AG04449 (cell line): ENCODE results near the gene PTPRT.
"Not testable (repeated sequence)": the region's sequence is repeated elsewhere in the genome, so short reads cannot be mapped to it uniquely, and the experiment has no call there.

ENCODE experiments used
- CTCF ChIA-PET: fragments of 350-600 bp; formaldehyde crosslinking; extraction: SDS; loops from one replicate; lab custom pipeline; 2021; ENCODE audit warnings: antibody characterized with exemption; lab: Yijun Ruan, JAX
- POLR2A ChIA-PET: fragments of 400-600, 350-600 bp; formaldehyde crosslinking; extraction: SDS; loops from one replicate; lab custom pipeline; 2020; ENCODE audit warnings: antibody characterized with exemption, inconsistent platforms; lab: Yijun Ruan, JAX
- DNase-seq: peaks from one replicate; pipeline ENCODE4 v3.0.0-alpha.2; 2010; ENCODE audit warnings: low read depth, low spot score
- H3K4me3 ChIP-seq: 2 replicates; pipeline ENCODE4 v1.5.1; 2011; ENCODE audit warnings: low read depth, mild to moderate bottlenecking, control low read depth, low read length
- TF ChIP-seq, protein P1 (sequence below): IDR thresholded peaks from one replicate; pipeline ENCODE4 v1.5.1; 2011; ENCODE audit warnings: mild to moderate bottlenecking, moderate library complexity, low read length, control low read depth, inconsistent platforms; ENCODE audit not compliant: insufficient read depth; ENCODE audit errors: missing control alignments

Gene PTPRT

DNA sequence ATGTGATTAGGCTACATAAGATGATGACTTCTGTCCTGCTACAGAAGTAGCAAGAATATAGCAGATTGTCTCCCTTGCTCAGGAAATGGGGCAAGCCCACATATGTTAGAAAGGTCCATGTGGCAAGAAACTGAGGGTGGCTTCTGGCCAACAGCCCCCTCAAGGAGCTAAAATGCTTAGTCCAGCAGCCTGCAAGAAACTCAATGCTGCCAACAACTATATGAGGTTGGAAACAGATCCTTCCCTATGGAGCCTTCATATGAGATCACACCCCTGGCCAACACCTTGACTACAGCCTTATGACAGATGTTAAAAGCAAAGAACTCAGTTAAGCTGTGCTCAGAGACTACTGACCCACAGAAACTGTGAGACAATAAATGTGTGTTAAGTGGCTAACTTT is 22.1 kb downstream of the PTPRT start:
- CTCF ChIA-PET: no interaction called here
- DNase-seq: no peak
- TF ChIP-seq, protein P1, sequence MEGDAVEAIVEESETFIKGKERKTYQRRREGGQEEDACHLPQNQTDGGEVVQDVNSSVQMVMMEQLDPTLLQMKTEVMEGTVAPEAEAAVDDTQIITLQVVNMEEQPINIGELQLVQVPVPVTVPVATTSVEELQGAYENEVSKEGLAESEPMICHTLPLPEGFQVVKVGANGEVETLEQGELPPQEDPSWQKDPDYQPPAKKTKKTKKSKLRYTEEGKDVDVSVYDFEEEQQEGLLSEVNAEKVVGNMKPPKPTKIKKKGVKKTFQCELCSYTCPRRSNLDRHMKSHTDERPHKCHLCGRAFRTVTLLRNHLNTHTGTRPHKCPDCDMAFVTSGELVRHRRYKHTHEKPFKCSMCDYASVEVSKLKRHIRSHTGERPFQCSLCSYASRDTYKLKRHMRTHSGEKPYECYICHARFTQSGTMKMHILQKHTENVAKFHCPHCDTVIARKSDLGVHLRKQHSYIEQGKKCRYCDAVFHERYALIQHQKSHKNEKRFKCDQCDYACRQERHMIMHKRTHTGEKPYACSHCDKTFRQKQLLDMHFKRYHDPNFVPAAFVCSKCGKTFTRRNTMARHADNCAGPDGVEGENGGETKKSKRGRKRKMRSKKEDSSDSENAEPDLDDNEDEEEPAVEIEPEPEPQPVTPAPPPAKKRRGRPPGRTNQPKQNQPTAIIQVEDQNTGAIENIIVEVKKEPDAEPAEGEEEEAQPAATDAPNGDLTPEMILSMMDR: no peak
- POLR2A ChIA-PET: no interaction called here
- H3K4me3 ChIP-seq: no peak overlapping the region

DNA sequence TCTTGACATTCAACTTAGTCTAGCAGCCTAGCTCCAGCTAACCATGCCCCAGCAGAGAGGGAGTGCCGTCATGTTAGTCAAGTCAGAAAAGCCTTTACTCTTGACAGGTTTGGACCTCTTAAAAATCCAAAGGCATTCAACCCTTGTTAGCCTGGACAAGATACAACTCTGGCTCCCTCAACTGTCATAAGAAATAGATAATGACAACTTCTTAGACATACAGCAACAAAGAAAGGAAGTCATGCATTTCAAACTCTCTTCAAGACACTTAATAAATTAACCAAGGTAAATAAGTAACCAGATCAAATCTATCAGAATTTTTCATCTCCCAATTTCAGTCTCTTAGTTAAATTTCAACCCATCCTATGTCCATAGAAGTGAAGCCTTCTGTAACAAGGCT is 22.7 kb downstream of the PTPRT start:
- ChIA-PET POLR2A (no interaction called here), CTCF (no interaction called here)
- no peak overlapping the region for H3K4me3 ChIP-seq
- DNase-seq: no peak
- TF ChIP-seq, protein P1: no peak

DNA sequence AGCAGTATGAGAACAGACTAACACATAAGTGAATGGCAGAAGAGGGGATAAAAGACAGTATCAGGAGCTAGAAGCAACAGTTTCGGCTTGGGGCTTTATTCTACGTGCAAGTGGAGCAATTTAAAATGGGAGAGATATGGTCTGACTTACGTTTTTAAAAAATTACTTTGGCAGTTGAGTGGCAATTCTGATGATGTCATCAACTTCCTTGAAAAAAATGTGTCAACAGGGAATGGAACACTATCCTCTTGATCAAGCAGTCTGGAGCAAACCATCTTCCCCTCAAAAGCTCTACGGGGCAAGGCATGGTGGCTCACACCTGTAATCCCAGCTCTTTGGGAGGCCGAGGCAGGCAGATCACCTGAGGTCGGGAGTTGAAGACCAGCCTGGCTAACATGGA is 24.1 kb downstream of the PTPRT start:
- no peak overlapping the region for H3K4me3 ChIP-seq
- DNase-seq: no peak
- CTCF ChIA-PET: no interaction called here
- POLR2A ChIA-PET: no interaction called here
- TF ChIP-seq, protein P1: no peak

DNA sequence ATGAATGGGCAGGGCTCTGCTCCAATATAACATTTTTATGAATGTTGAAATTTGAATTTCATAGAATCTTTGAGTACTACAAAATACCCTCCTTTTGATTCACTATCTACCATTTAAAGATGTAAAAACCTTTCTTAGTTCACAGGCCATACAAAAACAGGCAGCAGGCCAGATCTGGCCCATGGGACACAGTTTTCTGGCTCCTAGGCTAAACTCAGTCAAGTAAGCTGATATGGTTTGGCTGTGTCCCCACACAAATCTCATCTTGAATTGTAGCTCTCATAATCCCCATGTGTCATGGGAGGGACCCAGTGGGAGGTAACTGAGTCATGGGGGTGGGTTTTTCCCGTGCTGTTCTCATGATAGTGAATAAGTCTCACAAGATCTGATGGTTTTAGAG is 25.0 kb downstream of the PTPRT start:
- H3K4me3 ChIP-seq, DNase-seq, CTCF ChIA-PET, POLR2A ChIA-PET: not testable (repeated sequence)

DNA sequence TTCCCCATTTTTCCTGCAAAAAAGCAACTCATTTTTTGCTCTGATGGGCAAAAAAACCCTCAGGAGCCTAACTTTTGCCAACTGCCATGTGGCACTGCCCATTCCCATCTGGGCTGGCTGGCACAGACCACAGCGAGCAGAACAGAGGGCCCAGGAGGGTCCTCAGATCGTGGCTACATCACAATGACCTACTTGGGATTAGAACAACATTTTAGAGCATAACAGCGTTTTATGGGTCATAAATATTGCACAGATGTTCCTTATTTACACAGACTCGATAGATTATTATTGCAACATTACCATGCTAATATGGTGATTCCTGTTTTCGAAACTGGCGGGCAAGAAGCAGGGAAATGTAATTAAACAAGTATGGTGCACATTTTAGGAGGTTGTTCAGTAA is 28.0 kb downstream of the PTPRT start:
- no peak for DNase-seq
- CTCF ChIA-PET: no interaction called here
- no peak overlapping the region for H3K4me3 ChIP-seq
- TF ChIP-seq, protein P1: no peak
- POLR2A ChIA-PET: no interaction called here

DNA sequence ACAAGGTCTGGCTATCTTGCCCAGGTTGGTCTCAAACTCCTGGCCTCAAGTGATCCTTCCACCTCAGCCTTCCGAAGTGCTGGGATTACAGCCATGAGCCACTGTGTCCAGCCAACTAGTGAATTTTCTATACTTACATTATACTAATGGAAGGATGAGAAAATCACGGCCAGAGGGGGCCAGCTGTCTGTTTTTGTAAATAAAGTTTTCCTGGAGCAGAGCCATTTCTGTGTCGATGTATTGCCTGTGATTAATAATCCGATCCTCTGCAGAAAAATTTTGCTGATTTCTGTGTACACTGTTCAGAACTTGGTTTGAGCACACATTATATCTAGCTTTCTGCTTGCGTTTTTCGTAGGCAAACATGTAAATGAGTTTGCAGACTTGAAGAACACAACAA is 28.8 kb downstream of the PTPRT start:
- TF ChIP-seq, protein P1: no peak
- POLR2A ChIA-PET: no interaction called here
- DNase-seq: no peak
- H3K4me3 ChIP-seq: no peak overlapping the region
- CTCF ChIA-PET: no interaction called here

DNA sequence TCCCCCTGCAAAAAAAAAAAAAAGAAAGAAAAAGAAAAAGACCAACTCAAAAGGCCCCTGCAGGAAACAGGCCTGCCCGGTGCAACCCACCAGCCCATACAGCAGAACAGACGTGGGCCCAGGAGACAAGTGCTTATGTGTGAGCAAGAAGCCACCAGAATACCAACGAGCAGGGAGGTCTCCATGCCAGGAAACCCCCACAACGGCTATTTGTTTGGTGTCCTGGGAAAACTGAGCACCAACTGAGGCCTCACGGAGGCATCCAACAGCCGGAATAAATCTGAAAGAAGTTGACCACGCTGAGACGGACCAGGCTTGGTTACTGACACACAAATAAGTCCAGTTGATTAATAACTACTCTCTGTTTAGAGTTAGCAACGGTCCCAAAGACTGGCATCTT is 29.7 kb downstream of the PTPRT start:
- TF ChIP-seq, protein P1: no peak
- no peak for DNase-seq
- POLR2A ChIA-PET: no interaction called here
- H3K4me3 ChIP-seq: no peak overlapping the region
- CTCF ChIA-PET: no interaction called here
